Thyroid gland (tissue), 4 donors: ENCODE results near the gene GRIN2C.

ENCODE experiments used
- POLR2A ChIP-seq, 2 donors: fragments of 450-650 bp; IDR thresholded peaks; one replicate each; pipeline ENCODE4 v1.6.1; 2017; ENCODE audit warnings: antibody characterized with exemption in 2 of 2, mild to moderate bottlenecking in 2 of 2, moderate library complexity in 1 of 2
- TF ChIP-seq, protein P1 (sequence below), 6 experiments: fragments of 200-600 bp in 3 of 6; fragments of 450-650 bp in 3 of 6; sonication (generic) in 3 of 6; IDR thresholded peaks; one replicate each; pipeline ENCODE4 v1.5.1; 2016 to 2019; ENCODE audit warnings: antibody characterized with exemption in 6 of 6, mild to moderate bottlenecking in 2 of 6, inconsistent platforms in 1 of 6, moderate library complexity in 1 of 6

GRCh38 chr17:74822939-74823367, 36.7 kb downstream of the GRIN2C start:
- no peak for TF ChIP-seq POLR2A (IDR thresholded peaks at IDR 0.05)
- TF ChIP-seq, protein P1, sequence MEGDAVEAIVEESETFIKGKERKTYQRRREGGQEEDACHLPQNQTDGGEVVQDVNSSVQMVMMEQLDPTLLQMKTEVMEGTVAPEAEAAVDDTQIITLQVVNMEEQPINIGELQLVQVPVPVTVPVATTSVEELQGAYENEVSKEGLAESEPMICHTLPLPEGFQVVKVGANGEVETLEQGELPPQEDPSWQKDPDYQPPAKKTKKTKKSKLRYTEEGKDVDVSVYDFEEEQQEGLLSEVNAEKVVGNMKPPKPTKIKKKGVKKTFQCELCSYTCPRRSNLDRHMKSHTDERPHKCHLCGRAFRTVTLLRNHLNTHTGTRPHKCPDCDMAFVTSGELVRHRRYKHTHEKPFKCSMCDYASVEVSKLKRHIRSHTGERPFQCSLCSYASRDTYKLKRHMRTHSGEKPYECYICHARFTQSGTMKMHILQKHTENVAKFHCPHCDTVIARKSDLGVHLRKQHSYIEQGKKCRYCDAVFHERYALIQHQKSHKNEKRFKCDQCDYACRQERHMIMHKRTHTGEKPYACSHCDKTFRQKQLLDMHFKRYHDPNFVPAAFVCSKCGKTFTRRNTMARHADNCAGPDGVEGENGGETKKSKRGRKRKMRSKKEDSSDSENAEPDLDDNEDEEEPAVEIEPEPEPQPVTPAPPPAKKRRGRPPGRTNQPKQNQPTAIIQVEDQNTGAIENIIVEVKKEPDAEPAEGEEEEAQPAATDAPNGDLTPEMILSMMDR (IDR thresholded peaks at IDR 0.05) = no peak
